GM19455 (cell line): ENCODE results near the gene DPM1.

Source experiments
- ATAC-seq: cut with Tn5 transposase; IDR thresholded peaks from one replicate; pipeline ENCODE4 v1.9.1; 2021; ENCODE audit not compliant: unreplicated experiment

The DPM1 gene

DNA sequence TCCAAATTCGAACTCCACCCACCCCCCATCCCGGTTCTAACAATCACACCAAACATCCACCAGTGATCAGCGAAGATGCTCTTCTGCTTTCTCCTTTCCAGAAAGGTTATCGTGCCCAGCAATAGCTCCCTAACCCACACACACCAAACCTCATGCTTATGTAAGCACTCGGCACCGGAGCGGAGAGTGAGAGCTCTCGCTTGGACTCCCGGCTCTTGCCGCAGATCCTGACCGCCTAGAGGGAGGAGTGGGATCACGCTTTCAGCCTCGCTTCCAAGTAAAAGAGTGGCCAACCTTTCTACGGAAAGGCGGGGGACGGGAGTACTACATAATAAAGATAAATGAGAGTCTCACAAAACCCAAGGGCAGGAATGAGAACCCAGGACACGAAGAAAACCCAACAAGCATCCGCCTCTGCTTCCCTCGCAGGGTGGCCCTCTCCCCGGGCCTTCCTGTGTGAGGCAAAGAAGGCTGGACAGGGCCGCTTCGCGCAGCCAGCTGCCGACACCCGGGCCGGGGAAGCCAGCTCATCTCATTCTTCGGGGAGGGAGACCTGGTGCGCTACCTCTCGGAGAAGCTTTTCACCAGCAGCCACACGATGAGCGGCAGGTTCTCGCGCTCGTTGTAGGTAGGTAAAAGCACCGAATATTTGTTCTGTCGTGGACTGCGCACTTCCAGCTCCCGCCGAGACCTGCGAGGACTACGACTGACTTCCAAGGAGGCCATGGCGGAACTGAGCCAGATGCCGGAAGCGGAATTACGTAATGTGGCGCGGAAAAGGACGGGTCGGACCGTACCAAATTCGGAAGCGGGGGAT, at the start of gene DPM1:
DPM1 (minus strand) TSS at position 735 of the 817 bp plus-strand sequence; CDS start at position 726, 9 bp downstream.
- peak; percentile 81 for ATAC-seq

DNA sequence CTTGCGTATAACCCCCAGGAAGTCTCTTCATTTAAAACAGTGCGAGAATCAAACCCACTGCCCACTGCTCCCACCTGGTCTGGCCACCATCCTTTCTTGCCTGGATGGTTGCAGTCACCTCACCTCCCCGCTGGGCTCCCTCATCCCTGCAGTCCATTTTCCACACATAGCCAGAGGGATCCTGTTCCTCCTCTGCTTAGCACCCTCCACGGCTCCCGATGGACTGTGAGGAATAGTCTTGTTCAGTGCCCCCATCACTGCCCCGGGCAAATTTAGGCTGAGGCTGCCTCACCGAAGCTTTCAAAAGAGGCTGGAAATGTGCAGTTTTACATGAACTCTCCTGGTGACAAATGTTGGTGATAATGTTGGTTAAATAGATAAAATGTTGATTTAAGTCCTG, 46.9 kb upstream of the DPM1 start:
- ATAC-seq: no peak

DNA sequence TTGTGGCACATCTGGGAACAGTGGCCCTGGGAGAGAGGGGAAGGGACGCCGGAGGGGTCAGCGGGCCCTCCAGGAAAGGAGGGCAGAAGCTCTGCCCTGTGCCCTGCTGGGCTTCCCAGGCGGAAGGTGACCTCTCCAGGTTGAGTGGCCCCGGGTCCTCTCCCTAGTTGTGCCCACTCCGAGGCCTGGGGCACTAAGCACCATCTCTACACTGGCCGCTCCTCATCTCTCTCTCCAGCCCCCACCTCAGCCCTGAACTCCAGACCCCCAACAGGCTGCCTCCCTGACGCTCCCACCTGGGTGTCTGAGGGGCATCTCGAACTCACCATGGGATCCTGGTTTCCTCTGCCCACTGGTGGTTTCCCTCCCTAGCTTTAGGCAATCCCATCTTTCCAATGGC, 46.4 kb upstream of the DPM1 start:
- ATAC-seq: no peak

DNA sequence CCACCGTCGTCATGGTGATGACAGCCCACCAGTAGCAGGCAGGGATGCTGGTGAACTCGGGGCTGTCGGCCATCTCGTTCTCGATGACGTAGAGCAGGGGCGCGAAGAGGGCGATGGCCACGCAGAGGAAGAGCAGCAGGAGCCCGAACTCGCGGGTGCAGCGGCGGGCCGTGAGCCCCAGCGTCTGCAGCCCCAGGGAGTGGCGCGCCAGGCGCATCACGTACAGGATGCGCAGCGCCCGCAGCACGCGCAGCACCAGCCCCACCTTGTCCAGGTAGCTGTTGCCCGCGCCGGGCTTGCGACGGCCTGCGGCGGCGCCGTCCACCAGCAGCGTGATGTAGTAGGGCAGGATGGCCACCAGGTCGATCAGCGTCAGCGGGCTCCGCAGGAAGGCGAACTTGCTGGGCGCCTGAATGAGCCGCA, 46.0 kb upstream of the DPM1 start:
- ATAC-seq: no peak

DNA sequence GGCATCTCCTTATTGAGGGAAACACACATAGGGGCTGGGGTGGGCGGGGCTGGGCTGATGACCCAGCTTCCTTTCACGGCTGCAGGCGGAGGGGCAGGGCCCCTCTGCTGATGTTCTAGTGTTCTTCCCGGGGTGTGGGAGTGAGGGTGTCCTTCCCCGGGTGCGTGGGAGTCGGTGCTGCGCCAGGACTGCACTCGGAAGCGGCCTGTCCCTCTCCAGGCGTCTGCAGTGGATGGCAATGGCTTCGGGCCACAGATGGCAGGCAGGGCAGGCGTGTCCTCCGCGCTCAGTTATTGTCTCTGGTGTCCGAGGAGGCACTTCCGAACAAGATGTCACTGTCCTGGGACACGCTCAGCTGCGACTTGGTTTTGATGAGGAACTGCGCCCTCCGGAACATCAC, 45.4 kb upstream of the DPM1 start:
- no peak for ATAC-seq

DNA sequence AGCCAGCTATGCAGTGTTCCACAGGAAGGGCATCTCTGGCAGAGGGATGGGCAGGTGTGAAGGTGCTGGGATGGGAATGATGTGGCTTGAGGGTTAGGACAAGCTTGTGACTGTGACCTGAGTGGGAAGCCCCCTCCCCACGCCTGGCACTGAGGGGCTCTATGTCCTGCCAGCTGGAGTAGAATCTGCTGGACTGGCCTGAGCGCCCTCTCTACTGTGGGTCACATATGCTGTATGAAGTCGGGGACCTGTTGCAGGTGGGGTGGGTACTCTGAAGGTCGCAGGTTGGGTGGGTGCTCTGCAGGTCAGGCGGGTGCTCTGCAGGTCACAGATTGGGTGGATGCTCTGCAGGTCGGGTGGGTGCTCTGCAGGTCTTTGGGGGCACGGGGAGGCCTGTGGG, 44.3 kb upstream of the DPM1 start:
- ATAC-seq: no peak

DNA sequence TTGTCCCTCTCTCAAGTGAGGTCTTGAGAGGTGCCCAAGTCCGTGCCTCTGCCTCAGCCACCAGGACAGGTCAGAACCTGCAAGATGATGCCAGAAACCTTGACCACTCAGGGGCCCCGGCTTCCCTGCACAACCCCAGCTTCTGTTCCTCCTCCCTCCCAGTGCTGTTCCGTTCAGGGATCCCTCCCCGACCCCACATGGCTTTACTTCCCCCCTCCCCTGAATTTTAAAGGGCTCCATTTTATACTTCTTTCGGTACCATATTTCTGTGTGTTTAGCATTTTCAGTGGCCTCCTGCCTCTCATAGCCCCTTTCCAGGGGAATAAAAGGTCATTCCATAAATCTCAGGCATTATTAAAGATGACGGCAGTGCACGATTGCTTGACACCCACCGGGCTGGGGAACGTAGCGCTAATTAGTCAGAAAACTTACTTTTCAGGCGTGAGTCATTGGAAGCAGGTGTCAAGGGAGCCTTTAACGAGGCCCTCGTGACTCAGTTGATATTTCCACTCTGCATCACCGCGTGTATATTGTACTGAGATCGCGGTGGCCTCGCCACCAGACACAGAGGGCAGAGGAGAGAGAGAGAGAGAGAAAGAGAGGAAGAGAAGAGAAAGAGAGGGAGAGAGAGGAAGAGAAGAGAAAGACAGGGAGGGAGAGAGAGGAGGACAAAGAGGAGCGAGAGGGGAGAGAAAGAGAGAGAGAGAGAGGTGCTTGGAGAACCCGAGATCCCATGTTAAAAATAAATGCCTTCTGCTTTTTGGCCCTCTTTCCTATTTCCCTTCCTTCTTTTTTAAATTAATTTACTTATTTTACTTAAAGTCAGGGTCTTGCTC, 43.3 kb upstream of the DPM1 start:
- no peak for ATAC-seq

DNA sequence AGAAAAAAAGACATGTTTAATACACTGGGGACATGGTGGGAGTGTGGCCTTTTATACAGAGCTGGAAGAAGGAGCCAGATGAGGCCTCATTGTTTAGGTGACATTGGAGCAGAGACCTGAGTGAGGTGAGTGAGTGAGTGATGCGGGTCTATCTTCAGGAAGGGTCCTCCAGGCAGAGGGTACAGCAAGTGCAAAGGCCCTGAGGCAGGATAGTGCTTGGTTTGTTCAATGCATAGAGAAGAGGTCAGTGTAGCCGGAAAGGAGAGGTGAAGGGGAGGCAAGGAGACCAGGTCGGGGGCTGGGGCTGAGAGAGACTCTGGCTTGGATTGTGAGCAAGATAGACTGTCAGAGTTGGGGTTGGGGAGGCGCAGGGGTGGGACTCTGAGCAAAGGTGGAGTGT, 41.0 kb upstream of the DPM1 start:
- ATAC-seq: no peak

DNA sequence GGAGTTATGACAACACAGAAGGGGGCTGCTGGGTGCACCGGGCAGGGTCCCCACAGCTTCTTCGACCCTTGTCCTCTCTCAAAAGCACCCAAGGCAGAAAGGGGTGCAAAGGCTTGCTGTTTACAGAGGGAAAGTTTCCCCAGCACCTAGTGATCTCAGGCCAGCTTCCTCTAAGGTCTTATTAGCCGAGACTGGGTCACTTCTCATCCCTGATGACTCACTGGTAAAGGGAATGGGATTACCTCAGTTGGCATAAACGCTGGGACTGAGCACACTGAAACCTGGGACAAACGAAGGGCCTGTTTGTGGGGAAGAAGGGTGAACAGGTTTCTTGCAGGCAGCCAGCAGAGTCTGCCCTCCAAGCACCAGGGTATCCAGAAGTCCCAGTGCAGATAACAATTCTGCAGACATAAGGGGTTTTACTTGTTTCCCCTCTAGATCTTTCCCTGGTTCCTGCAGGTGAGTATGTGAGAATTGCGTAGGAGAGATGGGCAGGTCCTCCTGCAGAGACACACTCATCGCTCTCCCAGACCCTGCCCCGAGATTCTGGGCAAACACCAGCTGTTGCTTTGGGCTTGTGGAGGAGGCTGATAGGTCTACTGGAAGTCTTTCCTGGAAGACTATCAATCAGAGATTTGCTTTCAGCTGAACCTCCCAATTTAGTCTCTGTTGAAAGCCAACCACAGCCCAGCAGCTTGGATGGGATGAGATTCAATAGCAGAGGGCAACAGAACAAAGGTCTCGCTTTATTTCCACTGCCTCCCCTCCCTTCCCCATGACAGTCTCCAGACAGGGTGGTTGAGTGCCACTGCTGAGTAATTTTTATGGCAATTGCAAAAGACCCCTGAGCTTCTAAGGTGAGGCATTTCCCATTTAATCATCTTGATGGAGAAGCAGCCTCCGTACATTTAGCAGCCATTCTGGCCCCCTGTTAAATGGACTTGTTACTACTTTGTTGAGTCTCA, 38.9 kb upstream of the DPM1 start:
- ATAC-seq: no peak

DNA sequence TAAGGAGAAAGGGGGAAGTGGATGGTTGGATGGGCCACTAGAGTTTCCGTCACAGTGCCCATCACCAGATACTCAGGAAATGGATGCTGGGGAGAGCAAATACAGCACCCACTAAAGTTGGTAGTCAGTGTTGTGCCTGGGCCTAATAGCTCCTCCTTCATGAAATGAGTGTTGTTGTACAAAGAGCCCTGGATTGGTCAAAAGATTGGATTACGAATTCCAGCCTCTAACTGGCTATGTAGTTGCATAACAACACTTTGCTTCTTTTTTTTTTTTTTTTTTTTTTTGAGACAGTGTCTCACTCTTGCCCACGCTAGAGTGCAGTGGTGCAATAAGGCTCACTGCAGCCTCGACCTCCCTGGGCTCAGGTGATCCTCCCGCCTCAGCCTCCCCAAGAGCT, 37.2 kb upstream of the DPM1 start:
- no peak for ATAC-seq

DNA sequence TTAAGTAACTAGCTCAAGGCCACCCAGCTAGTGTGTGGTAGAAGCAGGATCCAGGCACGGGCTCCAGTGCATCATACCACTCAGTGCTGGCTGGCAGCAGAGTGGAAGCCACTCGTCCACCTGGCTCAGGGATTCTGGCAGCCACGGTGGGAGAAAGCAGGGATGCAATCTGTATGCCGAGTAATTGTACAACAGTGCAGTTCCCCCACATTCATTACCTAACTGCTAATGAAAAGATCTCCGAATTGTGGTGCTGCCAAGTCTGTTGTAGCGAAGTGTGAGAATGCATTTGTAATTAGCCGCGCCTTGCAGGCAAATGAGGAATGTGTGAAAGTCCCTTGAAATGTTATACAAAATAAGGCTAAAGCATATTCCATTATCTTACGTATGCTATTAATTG, 35.5 kb upstream of the DPM1 start:
- no peak for ATAC-seq

DNA sequence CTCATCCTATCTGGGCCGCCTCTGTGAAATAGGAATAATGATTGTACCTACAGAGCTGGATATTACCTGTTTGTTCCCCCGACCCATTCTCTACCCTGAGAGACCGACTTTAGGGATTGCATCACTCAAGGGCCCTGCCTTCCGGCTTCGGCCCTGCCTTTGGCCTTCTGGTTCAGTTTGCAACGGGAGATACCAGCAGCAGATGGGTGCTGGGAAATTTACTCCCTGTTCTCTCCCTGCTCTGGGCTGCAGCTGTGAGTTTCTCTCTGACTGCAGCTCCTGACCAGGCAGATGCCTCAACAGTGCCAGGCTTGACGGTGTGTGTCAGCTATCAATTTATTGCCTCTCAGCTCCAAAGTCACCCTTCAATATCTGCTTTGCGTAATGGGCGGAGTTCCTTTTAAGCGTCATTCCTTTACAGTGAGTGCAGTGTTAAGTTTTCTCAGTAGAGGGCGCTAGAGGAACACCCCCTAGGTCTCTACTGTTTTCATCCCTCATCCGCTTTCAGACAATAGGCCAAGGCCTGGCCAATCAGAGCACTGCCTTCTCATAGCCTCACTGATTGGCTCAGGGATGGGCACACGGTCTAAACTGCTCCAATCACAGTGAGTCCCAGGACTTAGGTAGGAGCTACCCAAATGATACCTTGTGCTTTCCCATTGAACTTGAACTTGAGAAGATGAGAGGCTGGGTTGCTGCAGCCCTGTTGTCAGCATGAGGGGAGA, 34.6 kb upstream of the DPM1 start:
- ATAC-seq: no peak

DNA sequence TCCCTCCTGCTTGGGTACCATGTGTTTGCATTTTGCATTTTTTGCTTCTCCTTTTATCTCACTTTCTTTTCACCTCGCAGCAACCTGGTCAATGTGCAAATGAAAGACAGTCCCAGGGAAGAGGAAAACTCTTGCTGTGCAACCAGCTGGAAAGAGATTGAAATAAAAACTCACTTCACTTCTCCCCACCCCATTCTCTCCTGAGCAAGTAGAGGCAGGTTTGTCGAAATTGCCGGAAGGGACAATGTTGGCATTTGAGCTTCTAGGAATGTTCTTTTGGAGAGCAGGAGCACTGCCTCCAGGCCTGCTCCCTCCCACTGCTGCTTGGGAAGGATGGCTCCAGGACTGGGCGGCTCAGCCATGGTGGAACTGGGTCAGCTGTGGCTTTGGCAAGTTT, 34.0 kb upstream of the DPM1 start:
- no peak for ATAC-seq

DNA sequence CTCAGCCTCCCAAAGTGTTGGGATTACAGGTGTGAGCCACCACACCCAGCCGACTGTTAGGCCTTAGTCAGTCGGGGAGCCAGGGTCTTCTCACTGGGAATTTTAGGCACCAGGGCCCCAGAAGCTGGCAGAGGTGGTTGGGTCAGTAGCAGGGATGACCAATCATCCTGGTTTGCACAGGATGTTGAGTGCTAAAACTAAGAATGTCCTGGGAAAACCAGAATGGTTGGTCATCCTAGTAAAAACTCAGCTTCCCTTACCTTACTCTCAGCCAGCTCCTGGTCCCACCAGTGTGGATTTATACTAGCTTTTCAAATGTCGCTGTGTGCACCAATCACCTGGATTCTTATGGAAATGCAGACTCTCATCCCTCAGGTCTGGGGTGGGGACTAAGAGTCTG, 32.7 kb upstream of the DPM1 start:
- ATAC-seq: no peak

DNA sequence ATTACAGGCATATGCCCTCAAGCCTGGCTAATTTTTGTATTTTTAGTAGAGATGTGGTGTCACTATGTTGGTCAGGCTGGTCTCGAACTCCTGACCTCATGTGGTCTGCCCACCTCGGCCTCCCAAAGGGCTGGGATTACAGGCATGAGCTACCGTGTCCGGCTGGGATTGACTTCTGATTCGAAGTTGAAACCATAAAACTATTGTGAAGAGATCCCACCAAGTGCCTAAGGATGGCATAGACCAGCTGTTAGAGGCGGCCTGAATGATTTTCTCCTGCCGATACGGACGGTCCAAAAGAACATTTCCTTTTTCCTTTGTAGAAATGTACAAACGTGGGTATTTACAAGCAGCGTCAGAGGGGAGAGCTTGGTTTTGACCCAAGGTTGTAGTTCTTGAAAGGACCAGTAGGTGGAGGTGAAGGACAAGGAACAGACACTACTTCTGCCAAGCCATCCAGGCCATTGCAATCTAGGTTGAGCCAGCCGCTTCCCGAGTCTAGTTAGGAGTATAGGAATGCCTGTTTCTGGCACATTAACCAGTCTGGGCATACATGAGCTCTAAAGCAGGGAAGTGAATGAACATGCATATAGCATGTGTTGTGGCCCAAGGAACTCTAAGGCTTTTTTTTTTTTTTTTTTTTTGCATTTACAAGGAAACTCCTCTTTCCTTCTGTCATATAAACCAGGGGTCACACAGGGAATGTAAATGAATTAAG, 29.3 kb upstream of the DPM1 start:
- no peak for ATAC-seq

DNA sequence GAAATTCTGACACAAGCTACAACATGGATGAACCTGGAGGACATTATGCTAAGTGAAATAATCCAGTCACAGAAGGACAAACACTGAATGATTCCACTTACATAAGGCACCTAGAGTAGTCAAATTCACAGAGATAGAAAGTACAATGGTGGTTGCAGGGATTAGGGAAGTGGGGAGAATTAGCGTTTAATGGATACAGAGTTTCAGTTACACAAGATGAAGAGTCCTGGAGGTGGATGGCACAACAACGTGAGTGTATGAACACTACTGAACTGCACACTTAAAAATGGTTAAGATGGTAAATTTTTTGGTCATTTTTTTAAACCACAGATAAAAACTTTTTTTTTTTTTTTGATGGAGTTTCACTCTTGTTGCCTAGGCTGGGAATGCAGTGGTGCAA, 25.0 kb upstream of the DPM1 start:
- no peak for ATAC-seq

DNA sequence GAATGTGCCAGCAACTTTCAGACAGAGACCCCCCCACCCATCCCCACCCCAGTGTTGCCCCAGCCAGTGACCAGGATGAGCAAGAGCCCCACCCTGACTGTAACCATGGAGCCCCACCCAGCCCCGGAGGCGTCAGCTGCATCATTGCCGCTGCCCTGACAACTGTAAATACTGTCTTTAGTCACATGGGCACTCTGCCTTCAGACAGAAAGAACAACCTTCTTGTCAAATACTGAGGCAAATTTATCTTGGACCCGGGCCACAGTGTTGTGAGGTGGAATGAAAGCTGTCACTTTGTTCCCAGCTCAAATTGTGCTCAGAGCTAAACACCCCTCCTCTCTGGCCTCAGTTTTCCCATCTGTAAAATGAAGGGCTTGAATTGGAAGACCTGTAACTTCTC, 24.0 kb upstream of the DPM1 start:
- ATAC-seq: no peak

DNA sequence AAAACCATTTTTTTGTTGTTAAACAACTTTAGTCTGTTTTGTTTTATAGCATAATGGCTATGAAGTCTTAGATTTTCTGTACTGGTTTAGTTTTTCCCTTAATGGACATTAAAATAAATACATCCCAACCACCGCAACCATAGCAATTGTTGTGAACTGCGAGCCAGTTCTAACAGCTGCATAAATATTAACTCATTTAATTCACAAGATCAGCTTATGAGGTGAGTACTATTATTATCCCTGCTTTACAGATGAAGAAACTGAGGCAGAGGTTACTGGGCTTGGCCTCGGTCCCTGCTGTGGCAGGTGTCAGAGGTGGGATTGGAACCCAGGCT, 23.3 kb upstream of the DPM1 start:
- ATAC-seq: no peak

DNA sequence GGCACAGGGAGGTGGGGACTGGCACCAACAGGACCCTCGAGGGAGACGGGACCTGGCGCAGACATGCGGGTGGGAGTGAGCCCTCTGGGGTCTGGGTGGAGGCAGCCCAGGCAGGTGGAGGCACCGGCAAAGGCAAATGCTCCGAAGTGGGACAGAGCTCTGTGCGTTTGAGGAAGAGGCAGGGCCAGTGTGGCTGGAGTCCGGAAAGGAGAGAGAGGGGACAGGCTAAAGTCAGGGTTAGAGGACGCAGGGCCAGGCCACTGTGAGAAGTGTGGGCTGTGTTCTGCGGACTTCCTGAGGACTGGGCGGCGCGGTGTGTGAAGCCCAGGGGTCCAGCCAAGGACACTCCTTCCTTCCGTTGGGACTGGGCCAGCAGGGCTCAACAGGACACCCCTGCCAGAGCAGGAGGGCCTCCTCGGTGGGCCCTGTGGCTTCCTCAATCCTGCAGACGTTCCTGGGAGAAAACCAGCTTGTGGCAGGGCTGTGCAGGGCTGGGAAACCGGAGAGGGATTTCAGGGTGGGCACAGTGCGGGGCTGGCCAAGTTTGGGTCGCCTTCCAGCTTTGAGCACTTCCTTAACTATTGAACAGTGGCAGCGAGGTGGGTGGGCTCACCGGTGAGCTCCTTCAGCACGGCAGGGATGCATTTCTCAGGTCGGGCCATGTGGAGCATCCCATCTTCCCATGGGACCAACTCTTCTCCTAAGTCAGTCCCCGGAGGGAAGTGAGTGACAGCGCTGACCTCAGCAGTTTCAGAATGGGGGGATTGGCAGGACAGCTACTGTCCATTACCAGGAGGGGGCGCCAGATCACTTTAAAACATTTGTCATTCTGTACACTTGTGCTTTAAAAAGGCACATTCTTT, 22.8 kb upstream of the DPM1 start:
- ATAC-seq: no peak
